ENCODE data around the gene C5orf63.
"Not testable (repeated sequence)": the region's sequence is repeated elsewhere in the genome, so short reads cannot be mapped to it uniquely, and the experiment has no call there.

The C5orf63 gene

GRCh38 chr5:127005282-127005681 is 68.0 kb downstream of the C5orf63 start:
- DNase-seq: not testable (repeated sequence)

- DNase-seq: no peak
Observed at GRCh38 chr5:127004721-127005120, 68.6 kb downstream of the C5orf63 start.

DNA sequence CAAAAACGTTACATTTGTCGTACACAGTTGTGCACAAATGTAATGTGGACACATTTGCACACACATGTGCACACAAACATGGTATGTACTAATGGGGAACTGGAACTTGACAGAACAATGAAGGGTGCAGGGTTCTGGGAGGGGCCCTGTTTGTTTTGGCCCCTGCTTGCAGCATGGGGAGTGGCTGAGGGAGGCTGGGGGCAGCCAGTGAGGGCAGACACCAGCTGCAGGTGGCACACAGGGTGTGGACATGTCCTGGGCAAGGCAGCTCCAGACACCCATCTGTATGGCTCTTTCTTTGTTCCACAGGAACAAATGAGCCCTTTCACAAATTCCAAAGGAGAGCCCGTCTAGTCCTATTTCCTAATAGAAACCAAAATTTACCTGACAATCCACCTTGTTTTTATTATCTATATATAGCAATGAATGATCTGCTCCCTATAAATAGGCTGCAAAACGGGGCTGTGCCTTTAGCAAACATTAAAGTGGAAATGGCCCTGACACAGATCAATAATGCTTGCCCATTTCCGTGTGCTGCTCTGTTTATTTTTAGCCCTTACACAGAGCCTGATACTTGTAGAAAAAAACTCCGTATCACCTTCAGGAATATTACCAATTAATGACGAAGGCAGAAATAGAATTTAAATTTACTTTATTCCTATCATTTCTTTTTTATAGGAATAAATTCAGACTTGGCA is 69.4 kb downstream of the C5orf63 start:
- DNase-seq: no peak

DNA sequence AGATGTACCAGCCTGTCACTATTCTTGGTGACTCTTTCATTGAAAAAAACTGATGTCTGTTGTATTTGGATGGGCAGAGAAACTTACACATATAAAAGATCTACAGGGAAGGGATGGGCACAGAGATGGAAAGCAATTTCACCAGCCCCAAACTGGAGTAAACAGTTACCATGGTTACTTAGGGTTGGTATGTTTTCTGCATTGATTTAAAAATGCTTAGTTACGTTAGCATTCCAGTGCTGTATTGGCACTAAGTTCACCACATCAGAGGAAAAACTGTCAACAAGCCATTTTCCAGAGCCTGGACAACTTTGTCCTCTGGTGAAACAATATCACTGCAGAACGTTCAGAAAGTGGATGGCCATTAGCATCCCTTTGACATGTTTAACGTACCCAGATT is 70.9 kb downstream of the C5orf63 start:
- DNase-seq: no peak

DNA sequence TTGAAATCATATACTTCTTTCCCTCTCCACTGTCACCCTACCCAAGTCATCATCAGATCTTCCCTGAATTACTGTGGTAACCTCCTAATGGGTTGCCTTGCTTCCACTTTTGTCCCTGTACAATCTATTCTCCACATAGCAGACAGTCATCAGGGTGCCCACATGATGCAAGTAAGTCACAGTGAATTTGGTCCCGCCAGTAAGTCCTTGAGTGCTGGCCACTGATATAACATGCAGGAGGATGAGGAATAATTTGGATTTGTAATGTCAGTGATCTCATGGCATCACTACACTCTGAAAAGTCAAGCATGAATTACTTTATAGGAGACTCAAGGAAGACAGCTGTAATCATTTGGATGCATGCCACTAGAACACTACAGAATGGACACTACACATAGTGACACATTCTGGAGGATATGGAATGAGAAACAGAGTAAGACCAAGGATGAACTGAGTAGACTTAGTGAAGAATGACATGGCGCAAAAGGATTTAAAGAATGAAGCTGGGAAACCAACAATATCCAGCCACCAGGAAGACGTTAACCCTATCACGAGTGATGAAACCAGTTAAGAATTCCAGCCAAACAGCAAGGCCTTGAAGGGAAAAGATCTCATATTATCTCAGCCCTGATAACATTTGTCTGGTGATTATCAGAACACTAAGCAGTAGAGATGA is 71.5 kb downstream of the C5orf63 start:
- DNase-seq: no peak
